ENCODE measurements around the gene KMT2C. TPM values are rescaled to one million over a fixed set of nuclear protein-coding genes. Genes with fewer than 3 reads are reported as not detected.

KMT2C gene
- total and polyA plus RNA-seq, 2 of the 13 experiments (the other 11 are each of a cell fraction or from before 2014, with no cell fraction given): 7.1 to 14.4 TPM

DNA sequence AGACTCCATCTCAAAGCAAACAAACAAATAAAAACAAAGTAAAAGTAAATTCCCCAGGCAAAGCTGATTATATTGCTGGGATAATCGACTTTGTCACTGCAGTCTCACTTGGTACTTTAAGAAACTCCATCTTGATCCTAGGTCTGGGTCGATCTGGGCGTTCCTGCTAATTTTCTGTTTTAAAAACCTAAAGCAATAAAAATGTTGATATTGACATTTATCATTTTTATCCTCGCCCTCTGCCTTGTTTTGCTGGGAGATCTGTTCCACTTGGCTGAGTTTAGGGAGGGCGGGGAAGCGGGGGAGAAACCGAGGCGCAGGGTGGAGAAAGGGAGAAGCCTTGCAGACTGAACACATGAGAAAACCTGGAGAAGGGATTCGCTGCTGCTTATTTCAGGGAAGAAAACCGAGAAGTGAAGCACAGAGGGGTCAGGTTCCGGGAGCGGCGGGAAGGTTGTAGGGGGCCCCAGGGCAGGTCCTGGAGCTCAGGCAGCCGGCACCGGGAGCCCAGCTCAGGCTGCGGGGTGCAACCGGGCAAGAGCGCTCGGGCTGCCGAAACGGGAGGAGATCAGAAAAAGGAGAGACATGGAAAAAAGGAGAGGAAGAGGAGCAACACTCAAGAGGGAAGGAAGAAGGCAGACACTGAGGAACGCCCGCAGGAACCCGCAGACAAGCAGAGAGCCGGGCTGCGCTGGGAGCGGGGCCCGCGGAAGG is 27.3 kb upstream of the KMT2C start (continued):
- TF ChIP-seq ZBTB33 (CRISPR knock-in tag; IDR thresholded peaks at IDR 0.05) (no peak), TRIM22 (IDR thresholded peaks at IDR 0.05) (no peak), TEAD2 (CRISPR knock-in tag; IDR thresholded peaks at IDR 0.05) (no peak), HIVEP1 (CRISPR knock-in tag; IDR thresholded peaks at IDR 0.05) (0 out of 2 replicates have a peak, but pooled peaks have one; percentile 28), ZSCAN31 (CRISPR knock-in tag; IDR thresholded peaks at IDR 0.05; ENCODE audit: low read depth) (no peak), RBM22 (optimal IDR thresholded peaks at IDR 0.05; ENCODE audit: low read length) (no peak), ZFAT (CRISPR knock-in tag; conservative IDR thresholded peaks at IDR 0.05) (no peak), SP2 (CRISPR knock-in tag; IDR thresholded peaks at IDR 0.05) (no peak), ZNF597 (CRISPR knock-in tag; IDR thresholded peaks at IDR 0.05) (no peak), ZBTB39 (CRISPR knock-in tag; IDR thresholded peaks at IDR 0.05) (no peak), HNF4A (CRISPR knock-in tag; IDR thresholded peaks at IDR 0.05) (no peak), ZNF891 (CRISPR knock-in tag; IDR thresholded peaks at IDR 0.05) (no peak), ZNF160 (CRISPR knock-in tag; IDR thresholded peaks at IDR 0.05) (no peak), NCOR1 (IDR thresholded peaks at IDR 0.05; ENCODE audit: borderline replicate concordance, low read length) (no peak), POGZ (CRISPR knock-in tag; IDR thresholded peaks at IDR 0.05) (no peak)
- TF ChIP-seq, protein P1, sequence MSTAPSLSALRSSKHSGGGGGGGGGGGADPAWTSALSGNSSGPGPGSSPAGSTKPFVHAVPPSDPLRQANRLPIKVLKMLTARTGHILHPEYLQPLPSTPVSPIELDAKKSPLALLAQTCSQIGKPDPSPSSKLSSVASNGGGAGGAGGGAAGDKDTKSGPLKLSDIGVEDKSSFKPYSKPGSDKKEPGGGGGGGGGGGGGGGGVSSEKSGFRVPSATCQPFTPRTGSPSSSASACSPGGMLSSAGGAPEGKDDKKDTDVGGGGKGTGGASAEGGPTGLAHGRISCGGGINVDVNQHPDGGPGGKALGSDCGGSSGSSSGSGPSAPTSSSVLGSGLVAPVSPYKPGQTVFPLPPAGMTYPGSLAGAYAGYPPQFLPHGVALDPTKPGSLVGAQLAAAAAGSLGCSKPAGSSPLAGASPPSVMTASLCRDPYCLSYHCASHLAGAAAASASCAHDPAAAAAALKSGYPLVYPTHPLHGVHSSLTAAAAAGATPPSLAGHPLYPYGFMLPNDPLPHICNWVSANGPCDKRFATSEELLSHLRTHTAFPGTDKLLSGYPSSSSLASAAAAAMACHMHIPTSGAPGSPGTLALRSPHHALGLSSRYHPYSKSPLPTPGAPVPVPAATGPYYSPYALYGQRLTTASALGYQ (CRISPR knock-in tag; IDR thresholded peaks at IDR 0.05): no peak
- TF ChIP-seq, protein P2, sequence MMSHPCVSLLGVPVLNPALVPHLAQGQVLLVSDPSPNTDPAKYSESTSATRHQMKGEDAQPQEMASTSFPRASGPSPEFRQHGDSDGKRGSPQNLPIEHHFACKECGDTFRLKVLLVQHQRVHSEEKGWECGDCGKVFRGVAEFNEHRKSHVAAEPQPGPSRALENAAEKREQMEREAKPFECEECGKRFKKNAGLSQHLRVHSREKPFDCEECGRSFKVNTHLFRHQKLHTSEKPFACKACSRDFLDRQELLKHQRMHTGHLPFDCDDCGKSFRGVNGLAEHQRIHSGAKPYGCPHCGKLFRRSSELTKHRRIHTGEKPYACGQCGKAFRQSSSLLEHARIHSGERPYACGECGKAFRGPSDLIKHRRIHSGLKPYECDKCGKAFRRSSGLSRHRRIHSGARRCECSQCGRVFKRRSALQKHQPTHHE (CRISPR knock-in tag; IDR thresholded peaks at IDR 0.05; ENCODE audit: borderline replicate concordance): no peak
- TF ChIP-seq, protein P3, sequence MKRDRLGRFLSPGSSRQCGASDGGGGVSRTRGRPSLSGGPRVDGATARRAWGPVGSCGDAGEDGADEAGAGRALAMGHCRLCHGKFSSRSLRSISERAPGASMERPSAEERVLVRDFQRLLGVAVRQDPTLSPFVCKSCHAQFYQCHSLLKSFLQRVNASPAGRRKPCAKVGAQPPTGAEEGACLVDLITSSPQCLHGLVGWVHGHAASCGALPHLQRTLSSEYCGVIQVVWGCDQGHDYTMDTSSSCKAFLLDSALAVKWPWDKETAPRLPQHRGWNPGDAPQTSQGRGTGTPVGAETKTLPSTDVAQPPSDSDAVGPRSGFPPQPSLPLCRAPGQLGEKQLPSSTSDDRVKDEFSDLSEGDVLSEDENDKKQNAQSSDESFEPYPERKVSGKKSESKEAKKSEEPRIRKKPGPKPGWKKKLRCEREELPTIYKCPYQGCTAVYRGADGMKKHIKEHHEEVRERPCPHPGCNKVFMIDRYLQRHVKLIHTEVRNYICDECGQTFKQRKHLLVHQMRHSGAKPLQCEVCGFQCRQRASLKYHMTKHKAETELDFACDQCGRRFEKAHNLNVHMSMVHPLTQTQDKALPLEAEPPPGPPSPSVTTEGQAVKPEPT (CRISPR knock-in tag; IDR thresholded peaks at IDR 0.05; ENCODE audit: low read depth): no peak
